HEK293 (cell line): ENCODE results near the gene METTL2B.
"Not testable (repeated sequence)": the region's sequence is repeated elsewhere in the genome, so short reads cannot be mapped to it uniquely, and the experiment has no call there.

ENCODE experiments used
- CTCF ChIA-PET: fragments of 350-600 bp; formaldehyde crosslinking; extraction: SDS; loops from one replicate; lab custom pipeline; 2021; ENCODE audit warnings: antibody characterized with exemption; lab: Yijun Ruan, JAX
- POLR2A ChIA-PET: fragments of 300-600 bp; formaldehyde crosslinking; extraction: SDS; loops from one replicate; lab custom pipeline; 2020; ENCODE audit warnings: antibody characterized with exemption, inconsistent platforms; lab: Yijun Ruan, JAX
- H3K27ac ChIP-seq: fragments of 200-500 bp; sonication (Bioruptor generic); 2 replicates; pipeline ENCODE4 v1.5.1; 2014; ENCODE audit warnings: low read depth, low read length, control low read depth, inconsistent platforms; ENCODE audit errors: extremely low read depth
- H3K36me3 ChIP-seq, 2 experiments: fragments of 200-500 bp in 1 of 2; sonication (Bioruptor generic) in 1 of 2; 1 replicate in 1 of 2; 2 replicates in 1 of 2; pipeline ENCODE4 v1.5.1; 2014 to 2017; ENCODE audit warnings: inconsistent platforms in 2 of 2, low read length in 2 of 2; ENCODE audit not compliant: control insufficient read depth in 2 of 2, insufficient read depth in 1 of 2
- H3K4me1 ChIP-seq: fragments of 200-500 bp; sonication (Bioruptor generic); 2 replicates; pipeline ENCODE4 v1.5.1; 2014; ENCODE audit warnings: mild to moderate bottlenecking, low read length, inconsistent platforms; ENCODE audit not compliant: control insufficient read depth, insufficient read depth
- H3K4me3 ChIP-seq: 2 replicates; pipeline ENCODE4 v1.5.1; 2011; ENCODE audit warnings: low read depth, mild to moderate bottlenecking, control low read depth, low read length, moderate library complexity
- H3K9me3 ChIP-seq: fragments of 200-500 bp; sonication (Bioruptor generic); 2 replicates; pipeline ENCODE4 v1.5.1; 2014; ENCODE audit warnings: low read depth, low read length, inconsistent platforms; ENCODE audit not compliant: control insufficient read depth, insufficient read depth
- GLIS1 ChIP-seq: fragments of 450-650 bp; formaldehyde crosslinking; IDR thresholded peaks from 2 replicates; pipeline ENCODE4 v1.5.1; 2016; ENCODE audit warnings: missing biosample characterization, missing genetic modification characterization
- KLF17 ChIP-seq: fragments of 450-650 bp; formaldehyde crosslinking; IDR thresholded peaks from 2 replicates; pipeline ENCODE4 v1.5.1; 2016; ENCODE audit warnings: missing biosample characterization, missing genetic modification characterization
- PATZ1 ChIP-seq: fragments of 450-650 bp; formaldehyde crosslinking; IDR thresholded peaks from 2 replicates; pipeline ENCODE4 v1.5.1; 2016; ENCODE audit warnings: missing biosample characterization, missing genetic modification characterization
- ZBTB20 ChIP-seq: fragments of 450-650 bp; formaldehyde crosslinking; IDR thresholded peaks from 2 replicates; pipeline ENCODE4 v1.5.1; 2016; ENCODE audit warnings: missing biosample characterization, missing genetic modification characterization
- ZNF654 ChIP-seq: fragments of 450-650 bp; formaldehyde crosslinking; IDR thresholded peaks from 2 replicates; pipeline ENCODE4 v1.5.1; 2016; ENCODE audit warnings: low read depth, missing biosample characterization, missing genetic modification characterization

Gene METTL2B

GRCh38 chr7:128531105-128531954, 54.8 kb downstream of the METTL2B start (continued):
- TF ChIP-seq KLF17 (tag by site-specific recombination) (0 out of 2 replicates have a peak, but pooled peaks have one; percentile 27), GLIS1 (tag by site-specific recombination) (peak; percentile 75), PATZ1 (peak; percentile 48)
- TF ChIP-seq, all 188 proteins: peak for 14; not testable (repeated sequence) for 174

DNA sequence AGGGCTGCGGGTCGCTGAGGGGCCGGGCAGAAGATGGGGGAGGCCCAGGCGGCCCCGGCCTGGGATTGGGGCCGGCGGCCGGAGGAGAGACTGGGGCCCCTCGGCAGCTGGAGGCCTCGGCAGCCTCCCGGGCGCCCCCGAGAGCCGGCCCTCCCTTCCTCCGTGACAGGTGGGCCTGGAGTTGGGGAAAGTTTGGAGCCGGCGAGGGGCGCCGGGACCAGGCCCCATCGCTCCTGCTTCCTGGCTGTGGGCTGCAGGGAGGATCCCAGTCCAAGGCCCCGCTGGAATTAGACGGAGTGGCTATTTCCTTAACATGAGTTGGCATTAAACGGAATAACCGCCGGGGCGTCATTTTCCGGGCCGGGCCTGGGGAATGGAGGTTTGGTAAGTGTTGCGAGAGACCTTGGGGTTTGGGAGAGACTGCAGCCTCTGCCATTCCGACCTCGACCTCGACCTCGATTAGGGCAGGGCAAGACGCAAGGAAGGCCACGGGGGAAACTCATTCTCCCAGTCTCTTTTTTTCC, 55.5 kb downstream of the METTL2B start:
- TF ChIP-seq ZBTB20 (tag by site-specific recombination) = peak; percentile 72
- Histone ChIP-seq H3K27ac (peak overlapping the region; percentile 88), H3K4me3 (peak overlapping the region; percentile 46), H3K36me3 (peaks cover 3 to 15% of the 10 kb centered on the region in 2 experiments; a peak in 2 of 3 replicates)
- H3K9me3 ChIP-seq, H3K4me1 ChIP-seq, POLR2A ChIA-PET, CTCF ChIA-PET: not testable (repeated sequence)

DNA sequence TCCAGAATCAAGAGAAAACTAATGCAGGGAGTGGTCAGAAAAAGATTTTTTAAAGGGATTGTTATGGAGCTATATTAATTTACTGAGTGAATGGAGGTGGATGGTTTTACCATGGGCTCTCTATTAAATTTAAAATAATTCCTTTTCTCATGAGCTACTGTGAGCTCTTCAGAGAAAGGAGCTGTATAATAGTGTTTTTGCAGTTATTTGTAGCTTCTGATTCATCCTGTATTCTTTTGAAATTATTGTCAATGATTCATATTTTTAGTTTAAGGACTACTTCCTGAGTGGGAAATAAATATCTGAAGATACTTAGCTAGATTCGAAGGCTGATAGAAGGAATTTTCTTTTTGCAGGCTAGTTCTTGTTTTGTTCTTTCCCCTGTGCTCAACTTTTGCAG, 56.4 kb downstream of the METTL2B start:
- H3K9me3 ChIP-seq, H3K4me1 ChIP-seq, H3K27ac ChIP-seq, POLR2A ChIA-PET: not testable (repeated sequence)
- H3K4me3 ChIP-seq = peak overlapping the region; percentile 27
- CTCF ChIA-PET = interaction anchor here (0.6 to 2.4 kb wide), 2 partner anchors 106 to 154 kb away, joined by 3 to 7 read pairs; no protein-coding TSS in a partner anchor
- H3K36me3 ChIP-seq = peaks cover 3 to 15% of the 10 kb centered on the region in 2 experiments; a peak in 2 of 3 replicates

DNA sequence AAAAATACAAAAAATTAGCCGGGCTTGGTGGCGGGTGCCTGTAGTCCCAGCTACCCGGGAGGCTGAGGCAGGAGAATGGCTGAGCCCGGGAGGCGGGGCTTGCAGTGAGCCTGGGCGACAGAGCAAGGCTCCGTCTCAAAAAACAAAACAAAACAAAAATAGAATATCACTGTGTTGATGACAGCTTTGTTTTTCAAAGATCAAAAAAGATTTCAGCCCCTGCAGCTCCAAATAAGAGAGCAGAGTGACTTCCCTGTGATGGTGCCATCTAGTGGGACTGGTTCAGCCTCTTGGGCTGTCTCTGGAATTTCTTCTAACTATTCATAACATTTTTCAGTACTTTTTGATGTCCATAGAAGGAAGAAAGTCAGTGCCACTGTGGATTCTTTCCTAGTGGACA, 60.9 kb downstream of the METTL2B start:
- H3K4me1 ChIP-seq = not testable (repeated sequence)
- POLR2A ChIA-PET = interaction anchor here (0.7 kb wide), 1 partner anchor 41 kb away, joined by 3 read pairs; no protein-coding TSS in a partner anchor

GRCh38 chr7:128542530-128542929, 66.0 kb downstream of the METTL2B start:
- CTCF ChIA-PET = interaction anchor here (0.7 kb wide), 1 partner anchor 33 kb away, joined by 3 read pairs; no protein-coding TSS in a partner anchor
- H3K9me3 ChIP-seq, POLR2A ChIA-PET, H3K4me3 ChIP-seq, H3K4me1 ChIP-seq, H3K27ac ChIP-seq: not testable (repeated sequence)
- H3K36me3 ChIP-seq = peaks cover 12 to 17% of the 10 kb centered on the region in 2 experiments; a peak in 2 of 3 replicates

More for the DNA sequence above, 60.9 kb downstream of the METTL2B start:
- H3K27ac ChIP-seq, H3K9me3 ChIP-seq, CTCF ChIA-PET, H3K4me3 ChIP-seq: not testable (repeated sequence)
- peak; percentile 26; the same call in 1 of the 2 replicates for TF ChIP-seq ZNF654 (tag by site-specific recombination)
- peaks cover 12 to 20% of the 10 kb centered on the region in 2 experiments; a peak in 2 of 3 replicates for H3K36me3 ChIP-seq

DNA sequence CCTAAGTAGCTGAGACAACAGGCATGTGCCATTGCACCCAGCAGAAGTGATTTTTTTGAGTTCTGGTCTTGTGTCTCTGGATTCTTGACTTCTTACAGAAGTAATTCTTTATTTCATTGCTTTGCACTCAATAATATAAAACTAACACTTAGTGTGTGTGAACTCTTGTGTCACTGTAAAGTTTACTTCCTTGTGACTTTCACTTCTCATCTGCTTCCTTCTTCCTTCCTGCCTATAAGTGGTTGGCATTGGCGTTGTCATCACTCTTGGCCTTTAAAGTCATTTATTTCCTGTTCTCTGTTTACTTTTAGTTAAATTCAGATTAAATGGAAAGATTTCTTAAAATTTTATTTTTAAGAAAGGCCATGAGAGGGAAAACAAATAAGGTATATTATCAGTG, 66.8 kb downstream of the METTL2B start:
- CTCF ChIA-PET = not testable (repeated sequence)

DNA sequence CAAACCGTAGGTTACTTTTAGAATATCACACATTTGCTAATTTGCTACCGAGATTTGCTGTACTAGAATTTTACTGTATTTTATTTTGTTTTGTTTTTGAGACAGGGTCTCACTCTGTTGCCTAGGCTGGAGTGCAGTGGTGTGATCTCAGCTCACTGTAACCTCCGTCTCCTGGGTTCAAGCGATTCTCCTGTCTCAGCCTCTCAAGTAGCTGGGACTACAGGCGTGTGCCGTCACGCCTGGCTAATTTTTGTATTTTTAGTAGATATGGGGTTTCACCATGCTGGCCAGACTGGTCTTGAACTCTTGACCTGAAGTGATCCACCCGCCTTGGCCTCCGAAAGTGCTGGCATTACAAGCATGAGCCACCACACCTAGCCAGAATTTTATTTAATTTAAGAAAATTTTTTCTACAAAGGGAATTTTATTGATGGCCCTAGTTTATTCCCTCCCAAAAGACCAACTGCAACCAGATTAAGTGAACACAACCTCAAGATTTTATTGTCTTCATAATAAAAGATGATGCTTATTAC, 69.8 kb downstream of the METTL2B start:
- CTCF ChIA-PET, H3K27ac ChIP-seq, H3K36me3 ChIP-seq, H3K4me1 ChIP-seq, H3K4me3 ChIP-seq, POLR2A ChIA-PET, H3K9me3 ChIP-seq: not testable (repeated sequence)

More for the DNA sequence above, 66.8 kb downstream of the METTL2B start:
- H3K4me3 ChIP-seq, H3K27ac ChIP-seq, H3K9me3 ChIP-seq, POLR2A ChIA-PET, H3K4me1 ChIP-seq: not testable (repeated sequence)
- H3K36me3 ChIP-seq = peaks cover 12 to 17% of the 10 kb centered on the region in 2 experiments; a peak in 2 of 3 replicates
